GM19099 (cell line): ENCODE results near the gene MIGA1.

Source experiments
- POLR2A ChIP-seq: IDR thresholded peaks from 3 replicates; pipeline ENCODE4 v1.6.1; 2011; ENCODE audit warnings: low read depth; ENCODE audit not compliant: insufficient read length; ENCODE audit errors: extremely low read depth

The MIGA1 gene

GRCh38 chr1:77783141-77783540 is 3.7 kb downstream of the MIGA1 start:
- TF ChIP-seq POLR2A, result no peak

GRCh38 chr1:77794550-77794949 is 15.1 kb downstream of the MIGA1 start:
- no peak for TF ChIP-seq POLR2A

GRCh38 chr1:77796695-77797405 is 17.4 kb downstream of the MIGA1 start:
- TF ChIP-seq POLR2A, result no peak

GRCh38 chr1:77797991-77798390 is 18.5 kb downstream of the MIGA1 start:
- no peak for TF ChIP-seq POLR2A

- TF ChIP-seq POLR2A, result no peak
Observed at GRCh38 chr1:77802026-77802425, 22.6 kb downstream of the MIGA1 start.

- no peak for TF ChIP-seq POLR2A
Observed at GRCh38 chr1:77803371-77803770, 23.9 kb downstream of the MIGA1 start.

GRCh38 chr1:77817368-77818209 is 38.1 kb downstream of the MIGA1 start:
- TF ChIP-seq POLR2A, result no peak

- TF ChIP-seq POLR2A, result no peak
Observed at GRCh38 chr1:77820121-77820520, 40.7 kb downstream of the MIGA1 start.

GRCh38 chr1:77824079-77824478 is 44.6 kb downstream of the MIGA1 start:
- TF ChIP-seq POLR2A, result no peak

- TF ChIP-seq POLR2A, result no peak
Observed at GRCh38 chr1:77824694-77825093, 45.2 kb downstream of the MIGA1 start.

GRCh38 chr1:77825131-77825709 is 45.8 kb downstream of the MIGA1 start:
- no peak for TF ChIP-seq POLR2A

GRCh38 chr1:77828098-77828497 is 48.6 kb downstream of the MIGA1 start:
- no peak for TF ChIP-seq POLR2A

- no peak for TF ChIP-seq POLR2A
Observed at GRCh38 chr1:77829851-77830250, 50.4 kb downstream of the MIGA1 start.

- no peak for TF ChIP-seq POLR2A
Observed at GRCh38 chr1:77830946-77831345, 51.5 kb downstream of the MIGA1 start.

GRCh38 chr1:77831566-77831965 is 52.1 kb downstream of the MIGA1 start:
- TF ChIP-seq POLR2A, result no peak
